ENCODE results near the gene CFHR2.

CFHR2 gene

GRCh38 chr1:197003132-197003531 lies 59.6 kb downstream of the CFHR2 start:
- no peak for DNase-seq

GRCh38 chr1:197008861-197009260 lies 65.3 kb downstream of the CFHR2 start:
- no peak for DNase-seq

Data from DMS53 (cell line).